ENCODE data around the gene MTMR11.

The MTMR11 gene

DNA sequence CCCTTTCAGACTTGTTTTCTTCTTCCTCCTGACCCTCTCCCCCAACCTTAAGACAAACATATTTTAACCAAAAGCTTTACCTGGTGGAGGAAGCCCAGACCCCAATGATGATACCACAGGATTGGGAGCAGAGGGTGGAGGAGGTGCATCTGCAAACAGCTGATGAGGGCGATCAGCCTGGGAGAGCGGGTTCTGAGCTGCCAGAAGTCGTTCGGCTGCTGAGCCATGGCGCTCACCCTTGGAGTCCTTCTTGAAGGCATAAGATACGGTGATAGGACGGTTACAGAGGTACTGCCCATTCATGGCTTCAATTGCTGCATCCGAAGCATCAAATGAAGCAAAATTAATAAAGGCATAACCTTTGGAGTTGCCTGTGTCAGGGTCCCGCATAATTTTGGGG is 10.4 kb downstream of the MTMR11 start:
- FAIRE-seq, result no peak
- TF ChIP-seq POLR2A (IDR thresholded peaks at IDR 0.05; ENCODE audit: low read depth, low read length) (no peak), TAF1 (IDR thresholded peaks at IDR 0.05; ENCODE audit: low read depth, low read length) (no peak), POU2F2 (IDR thresholded peaks at IDR 0.05; ENCODE audit: low read depth, low read length) (no peak), POLR2AphosphoS5 (IDR thresholded peaks at IDR 0.05; ENCODE audit: low read depth, low read length) (no peak), PAX5 (IDR thresholded peaks at IDR 0.05; ENCODE audit: insufficient read depth, low read length, severe bottlenecking) (no peak), SPI1 (IDR thresholded peaks at IDR 0.05; ENCODE audit: low read depth, low read length) (no peak)
- DNase-seq (ENCODE audit: insufficient read length, low spot score), result no peak

DNA sequence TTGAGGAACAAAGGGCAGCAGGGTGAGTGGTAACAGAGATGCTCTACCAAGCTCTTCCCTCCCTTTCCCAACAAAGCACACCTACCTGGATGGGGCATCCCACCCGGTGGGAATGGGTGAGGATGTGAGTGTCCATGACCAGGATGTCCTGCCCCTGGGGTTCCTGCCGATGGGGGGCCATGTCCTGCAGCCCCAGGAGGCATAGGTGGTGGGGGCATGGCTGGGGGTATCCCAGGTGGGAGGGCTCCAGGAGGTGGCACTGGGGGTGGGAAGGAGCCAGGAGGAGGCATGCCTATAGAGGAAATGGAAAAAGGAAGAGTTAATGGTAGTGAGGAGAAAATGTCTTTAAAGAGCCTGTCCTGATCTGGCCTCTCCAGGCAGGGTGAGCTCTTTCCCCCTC is 10.9 kb downstream of the MTMR11 start:
- no peak for TF ChIP-seq POLR2AphosphoS5 (IDR thresholded peaks at IDR 0.05; ENCODE audit: low read depth, low read length)
- TF ChIP-seq POU2F2 (IDR thresholded peaks at IDR 0.05; ENCODE audit: low read depth, low read length), result no peak
- no peak for DNase-seq (ENCODE audit: insufficient read length, low spot score)
- FAIRE-seq, result no peak

DNA sequence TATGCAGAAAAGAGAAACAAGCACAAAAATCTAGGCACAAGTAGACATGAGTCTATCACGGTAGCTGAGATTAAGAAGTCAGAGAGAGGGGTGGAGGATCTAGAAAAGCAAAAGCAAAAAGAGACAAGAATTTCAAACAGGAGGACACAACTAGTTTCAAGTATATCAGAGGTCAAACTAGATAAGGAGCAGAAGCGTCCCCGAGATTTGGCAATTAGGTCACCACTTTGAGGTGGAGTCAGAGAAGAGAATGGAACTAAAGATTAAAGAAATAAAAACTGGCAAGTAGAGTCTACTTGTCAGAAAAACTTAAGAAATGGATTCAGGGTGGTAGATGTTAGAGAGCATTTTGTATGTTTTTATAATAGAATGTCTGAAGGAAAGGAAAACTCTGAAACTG is 11.3 kb downstream of the MTMR11 start:
- TF ChIP-seq POLR2AphosphoS5 (IDR thresholded peaks at IDR 0.05; ENCODE audit: low read depth, low read length) (no peak), POLR2A (IDR thresholded peaks at IDR 0.05; ENCODE audit: low read depth, low read length) (no peak), SPI1 (IDR thresholded peaks at IDR 0.05; ENCODE audit: low read depth, low read length) (no peak)
- DNase-seq (ENCODE audit: insufficient read length, low spot score) (no peak), FAIRE-seq (no peak)

DNA sequence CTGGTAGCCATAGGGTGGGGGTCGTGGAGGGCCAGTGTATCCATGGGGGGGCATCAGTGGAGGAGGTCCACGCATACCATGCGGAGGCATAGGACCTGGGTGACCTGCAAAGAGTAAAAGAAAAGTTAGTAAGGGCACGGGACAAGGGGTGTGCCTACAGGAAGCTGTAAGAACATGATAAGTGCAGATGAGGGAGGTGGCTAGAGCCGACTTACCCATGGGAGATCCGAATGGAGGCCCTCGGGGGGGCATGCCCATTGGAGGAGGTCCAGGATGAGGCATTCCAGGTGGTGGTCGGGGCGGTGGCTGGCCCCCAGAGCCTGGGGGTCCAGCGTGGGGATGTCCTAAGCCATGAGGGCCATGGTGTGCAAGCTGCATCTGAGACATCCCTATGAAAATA is 13.1 kb downstream of the MTMR11 start:
- FAIRE-seq (no peak), DNase-seq (ENCODE audit: insufficient read length, low spot score) (no peak)
- TF ChIP-seq POLR2AphosphoS5 (IDR thresholded peaks at IDR 0.05; ENCODE audit: low read depth, low read length) (no peak), POU2F2 (IDR thresholded peaks at IDR 0.05; ENCODE audit: low read depth, low read length) (no peak), TAF1 (IDR thresholded peaks at IDR 0.05; ENCODE audit: low read depth, low read length) (no peak), PAX5 (IDR thresholded peaks at IDR 0.05; ENCODE audit: insufficient read depth, low read length, severe bottlenecking) (no peak)

- DNase-seq (ENCODE audit: insufficient read length, low spot score) (no peak), FAIRE-seq (no peak)
- TF ChIP-seq TAF1 (IDR thresholded peaks at IDR 0.05; ENCODE audit: low read depth, low read length) (no peak), POLR2A (IDR thresholded peaks at IDR 0.05; ENCODE audit: low read depth, low read length) (no peak)
Measured at GRCh38 chr1:149917571-149918144, 19.0 kb downstream of the MTMR11 start, which contains the start of gene SV2A. Gene SV2A (minus strand): TSS chr1:149917844. CDS start chr1:149913840, 4,004 bp downstream.

- no peak for DNase-seq (ENCODE audit: insufficient read length, low spot score)
- TF ChIP-seq SPI1 (IDR thresholded peaks at IDR 0.05; ENCODE audit: low read depth, low read length) (no peak), PAX5 (IDR thresholded peaks at IDR 0.05; ENCODE audit: insufficient read depth, low read length, severe bottlenecking) (no peak), TAF1 (IDR thresholded peaks at IDR 0.05; ENCODE audit: low read depth, low read length) (no peak), POLR2A (IDR thresholded peaks at IDR 0.05; ENCODE audit: low read depth, low read length) (no peak), POU2F2 (IDR thresholded peaks at IDR 0.05; ENCODE audit: low read depth, low read length) (no peak), POLR2AphosphoS5 (IDR thresholded peaks at IDR 0.05; ENCODE audit: low read depth, low read length) (no peak)
- FAIRE-seq, result no peak
Measured at GRCh38 chr1:149916898-149917252, 19.8 kb downstream of the MTMR11 start.

DNA sequence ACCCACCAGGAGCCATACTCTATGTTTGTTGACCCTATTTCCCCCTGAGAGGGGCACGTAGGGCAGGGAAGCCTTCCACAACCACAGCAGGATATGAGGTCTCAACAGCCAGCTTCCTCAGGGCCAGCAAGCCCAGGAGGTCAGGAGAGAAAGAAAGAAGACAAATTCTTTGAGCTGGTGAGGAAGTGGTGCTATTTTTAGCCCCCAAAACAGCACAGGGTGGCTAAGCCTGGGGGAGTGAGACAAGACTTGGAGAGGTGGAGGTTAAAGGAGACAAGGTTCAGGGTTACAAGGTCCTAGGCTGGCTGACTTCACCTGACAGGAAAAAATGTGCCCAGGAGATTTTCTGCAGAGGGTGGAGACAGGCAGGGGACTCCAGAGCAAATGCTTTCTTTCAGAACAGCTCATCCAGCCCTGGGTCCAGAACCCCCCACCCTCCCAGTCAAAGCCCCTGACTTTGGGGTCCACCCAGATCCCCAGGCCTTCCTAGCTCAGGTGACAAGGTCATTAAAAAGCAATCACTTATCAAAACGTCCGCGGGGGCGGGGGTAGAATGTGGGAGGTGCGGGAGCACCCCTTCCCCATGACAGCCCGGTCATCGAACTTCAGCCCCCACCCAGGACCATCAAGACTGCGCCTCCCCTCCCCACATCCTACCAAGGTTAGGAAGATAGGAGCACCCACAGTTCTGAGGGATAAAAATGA is 20.3 kb downstream of the MTMR11 start:
- FAIRE-seq, result no peak
- TF ChIP-seq POU2F2 (IDR thresholded peaks at IDR 0.05; ENCODE audit: low read depth, low read length), result no peak
- no peak for TF ChIP-seq PAX5 (IDR thresholded peaks at IDR 0.05; ENCODE audit: insufficient read depth, low read length, severe bottlenecking)
- peak; percentile 55 for TF ChIP-seq SPI1 (IDR thresholded peaks at IDR 0.05; ENCODE audit: low read depth, low read length)
- no peak for TF ChIP-seq POLR2AphosphoS5 (IDR thresholded peaks at IDR 0.05; ENCODE audit: low read depth, low read length)
- TF ChIP-seq POLR2A (IDR thresholded peaks at IDR 0.05; ENCODE audit: low read depth, low read length), result no peak
- DNase-seq (ENCODE audit: insufficient read length, low spot score), result no peak

DNA sequence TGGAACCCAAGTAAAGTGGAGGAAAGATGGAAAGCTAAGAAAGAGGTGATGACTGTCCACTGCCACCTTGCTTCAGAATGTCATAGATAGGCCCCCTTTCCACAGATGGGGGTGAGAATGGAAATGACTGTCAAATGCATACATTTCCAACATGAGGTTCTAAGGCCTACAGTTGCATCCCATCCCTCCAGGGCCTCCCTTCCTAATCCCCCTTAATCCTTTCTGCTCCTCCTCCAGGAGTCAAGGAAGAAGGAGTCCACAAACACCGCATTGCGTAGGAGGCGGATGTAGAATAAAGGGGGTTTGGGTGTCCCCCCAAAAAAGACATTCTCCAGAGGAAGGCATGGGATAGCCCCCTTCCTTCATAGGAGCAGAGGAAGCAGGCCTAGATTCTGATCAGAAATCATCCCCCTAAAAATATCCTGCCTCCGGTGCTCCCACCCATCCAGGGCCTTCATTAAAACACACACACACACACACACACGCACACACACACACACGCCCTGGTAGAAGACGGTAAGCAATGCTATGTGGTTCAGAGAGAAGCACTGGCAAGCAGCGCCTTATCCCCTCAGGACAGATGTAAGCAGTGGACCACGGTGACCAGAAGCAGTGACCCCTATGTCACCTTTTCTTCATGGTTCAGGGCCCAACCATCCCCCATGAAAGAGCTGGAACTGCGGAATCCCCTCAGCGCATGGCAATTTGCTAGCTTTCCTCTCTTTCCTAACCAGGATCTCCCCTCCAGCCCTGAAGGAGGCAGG is 21.1 kb downstream of the MTMR11 start:
- peak; percentile 16 for FAIRE-seq

GRCh38 chr1:149914545-149914944 is 22.1 kb downstream of the MTMR11 start:
- FAIRE-seq, result no peak
- TF ChIP-seq SPI1 (IDR thresholded peaks at IDR 0.05; ENCODE audit: low read depth, low read length) (peak; percentile 31; the same call in 1 of the 2 replicates), TAF1 (IDR thresholded peaks at IDR 0.05; ENCODE audit: low read depth, low read length) (no peak)
- DNase-seq (ENCODE audit: insufficient read length, low spot score), result no peak

More for the DNA sequence above, 21.1 kb downstream of the MTMR11 start:
- no peak for DNase-seq (ENCODE audit: insufficient read length, low spot score)
- TF ChIP-seq TAF1 (IDR thresholded peaks at IDR 0.05; ENCODE audit: low read depth, low read length) (no peak), PAX5 (IDR thresholded peaks at IDR 0.05; ENCODE audit: insufficient read depth, low read length, severe bottlenecking) (no peak), POLR2AphosphoS5 (IDR thresholded peaks at IDR 0.05; ENCODE audit: low read depth, low read length) (no peak), SPI1 (IDR thresholded peaks at IDR 0.05; ENCODE audit: low read depth, low read length) (no peak), POLR2A (IDR thresholded peaks at IDR 0.05; ENCODE audit: low read depth, low read length) (no peak), POU2F2 (IDR thresholded peaks at IDR 0.05; ENCODE audit: low read depth, low read length) (no peak)

DNA sequence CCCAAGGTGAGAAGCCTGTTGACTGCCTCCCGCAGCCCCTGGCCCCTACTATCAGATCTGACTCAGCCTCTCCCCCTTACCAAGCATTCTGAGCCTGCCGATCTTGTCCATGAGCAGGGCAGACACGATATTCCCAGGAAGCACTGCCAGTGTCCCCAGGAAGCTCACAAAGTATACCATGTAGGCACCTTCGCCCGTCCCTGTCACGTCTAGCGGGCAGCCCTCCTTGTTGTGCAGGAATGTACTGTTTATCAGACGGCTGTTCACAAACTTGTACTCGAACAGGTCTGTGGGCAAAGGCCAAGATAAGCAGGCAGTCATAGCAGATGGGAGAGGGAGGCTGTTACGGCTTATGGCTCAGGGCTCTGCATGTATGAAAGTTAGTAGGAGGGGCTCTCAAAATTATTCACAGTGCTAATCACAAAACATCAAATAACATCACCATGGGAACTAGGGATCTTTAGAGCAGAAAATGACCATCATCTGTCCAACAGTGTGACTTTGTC is 30.1 kb downstream of the MTMR11 start:
- DNase-seq (ENCODE audit: insufficient read length, low spot score), result no peak
- no peak for TF ChIP-seq SPI1 (IDR thresholded peaks at IDR 0.05; ENCODE audit: low read depth, low read length)
- no peak for TF ChIP-seq TAF1 (IDR thresholded peaks at IDR 0.05; ENCODE audit: low read depth, low read length)
- no peak for TF ChIP-seq POLR2AphosphoS5 (IDR thresholded peaks at IDR 0.05; ENCODE audit: low read depth, low read length)
- TF ChIP-seq POLR2A (IDR thresholded peaks at IDR 0.05; ENCODE audit: low read depth, low read length), result no peak
- no peak for TF ChIP-seq PAX5 (IDR thresholded peaks at IDR 0.05; ENCODE audit: insufficient read depth, low read length, severe bottlenecking)
- TF ChIP-seq POU2F2 (IDR thresholded peaks at IDR 0.05; ENCODE audit: low read depth, low read length), result no peak
- FAIRE-seq, result no peak

Measured in GM12891 (cell line).